Testis (tissue), 2 donors: ENCODE data around the gene NUTM2E.
"Not testable (repeated sequence)": the region's sequence is repeated elsewhere in the genome, so short reads cannot be mapped to it uniquely, and the experiment has no call there.

Experiments
- POLR2A ChIP-seq: fragments of 450-650 bp; IDR thresholded peaks from one replicate; pipeline ENCODE4 v1.6.1; 2017; ENCODE audit warnings: antibody characterized with exemption, mild to moderate bottlenecking, moderate library complexity
- TF ChIP-seq, protein P1 (sequence below), 3 experiments: fragments of 450-650 bp in 2 of 3; fragments of 200-600 bp in 1 of 3; sonication (generic) in 1 of 3; IDR thresholded peaks; one replicate each; pipeline ENCODE4 v1.5.1; 2016 to 2019; ENCODE audit warnings: antibody characterized with exemption in 3 of 3, mild to moderate bottlenecking in 2 of 3, moderate library complexity in 1 of 3

GRCh38 chr10:79826131-79826495 is 426 bp upstream of the NUTM2E start:
- TF ChIP-seq, protein P1, sequence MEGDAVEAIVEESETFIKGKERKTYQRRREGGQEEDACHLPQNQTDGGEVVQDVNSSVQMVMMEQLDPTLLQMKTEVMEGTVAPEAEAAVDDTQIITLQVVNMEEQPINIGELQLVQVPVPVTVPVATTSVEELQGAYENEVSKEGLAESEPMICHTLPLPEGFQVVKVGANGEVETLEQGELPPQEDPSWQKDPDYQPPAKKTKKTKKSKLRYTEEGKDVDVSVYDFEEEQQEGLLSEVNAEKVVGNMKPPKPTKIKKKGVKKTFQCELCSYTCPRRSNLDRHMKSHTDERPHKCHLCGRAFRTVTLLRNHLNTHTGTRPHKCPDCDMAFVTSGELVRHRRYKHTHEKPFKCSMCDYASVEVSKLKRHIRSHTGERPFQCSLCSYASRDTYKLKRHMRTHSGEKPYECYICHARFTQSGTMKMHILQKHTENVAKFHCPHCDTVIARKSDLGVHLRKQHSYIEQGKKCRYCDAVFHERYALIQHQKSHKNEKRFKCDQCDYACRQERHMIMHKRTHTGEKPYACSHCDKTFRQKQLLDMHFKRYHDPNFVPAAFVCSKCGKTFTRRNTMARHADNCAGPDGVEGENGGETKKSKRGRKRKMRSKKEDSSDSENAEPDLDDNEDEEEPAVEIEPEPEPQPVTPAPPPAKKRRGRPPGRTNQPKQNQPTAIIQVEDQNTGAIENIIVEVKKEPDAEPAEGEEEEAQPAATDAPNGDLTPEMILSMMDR (IDR thresholded peaks at IDR 0.05) = not testable (repeated sequence)
- not testable (repeated sequence) for TF ChIP-seq POLR2A
